Activated gamma-delta T cell treated with Interleukin-2 at 50 U/mL for 16 hours (primary cell): ENCODE measurements around the gene PTCH1.

Experiments used
- DNase-seq: peaks from one replicate; pipeline ENCODE4 v3.0.0-alpha.2; 2020

The PTCH1 gene

GRCh38 chr9:95511952-95512708 lies 4.6 kb downstream of the PTCH1 start:
- DNase-seq, result no peak

GRCh38 chr9:95511616-95511931 lies 5.2 kb downstream of the PTCH1 start:
- DNase-seq, result no peak

- DNase-seq, result peak; percentile 76
These were observed 5.8 kb downstream of the PTCH1 start for GRCh38 chr9:95510709-95511615.

- no peak for DNase-seq
These were observed 6.7 kb downstream of the PTCH1 start for GRCh38 chr9:95509851-95510708.

DNA sequence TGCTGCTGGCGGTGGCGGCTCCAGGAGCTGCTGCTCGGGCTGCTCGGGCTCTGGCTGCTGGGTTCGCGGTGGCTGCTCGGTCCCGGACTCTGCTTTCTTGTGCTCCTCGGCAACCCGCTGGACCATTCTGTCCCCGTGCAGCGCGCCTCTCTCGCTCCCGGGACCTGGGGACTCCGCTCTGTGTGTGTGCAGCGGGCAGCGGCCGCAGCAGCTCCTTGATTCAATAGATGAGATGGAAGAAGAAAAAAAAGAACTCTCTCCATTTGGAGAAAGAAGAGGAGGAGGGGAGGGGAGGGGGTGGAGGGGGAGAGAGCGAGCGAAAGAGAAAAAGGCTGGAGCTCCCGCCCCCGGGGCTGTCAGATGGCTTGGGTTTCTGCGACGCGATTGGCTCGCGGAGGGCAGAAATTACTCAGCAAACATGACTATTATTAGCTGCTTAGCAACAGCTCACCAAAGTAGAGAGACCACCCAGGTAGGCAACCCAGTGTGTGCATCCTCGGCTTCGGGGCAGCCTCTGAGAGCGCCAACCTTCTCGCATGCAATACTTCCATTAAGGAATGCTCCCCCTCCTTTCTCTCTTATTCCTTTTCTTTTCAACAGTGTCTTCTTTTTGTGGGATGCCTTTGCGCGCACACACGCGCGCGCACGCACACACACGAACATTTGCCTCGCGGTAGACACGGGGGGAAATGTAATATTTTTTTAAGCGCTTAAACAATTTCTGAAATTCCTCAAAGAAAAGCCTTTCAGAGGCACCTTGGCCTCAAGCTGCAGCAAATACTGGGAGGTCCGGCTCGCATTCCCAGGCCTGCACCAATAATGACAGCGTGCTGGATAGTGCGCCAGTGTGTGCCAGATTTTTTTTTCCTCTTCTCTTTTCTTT lies 7.6 kb downstream of the PTCH1 start:
- peak; percentile 50 for DNase-seq

- no peak for DNase-seq
These were observed 8.4 kb downstream of the PTCH1 start for GRCh38 chr9:95508242-95508967.

- DNase-seq, result peak; percentile 37
These were observed 9.1 kb downstream of the PTCH1 start for GRCh38 chr9:95507464-95508241.

DNA sequence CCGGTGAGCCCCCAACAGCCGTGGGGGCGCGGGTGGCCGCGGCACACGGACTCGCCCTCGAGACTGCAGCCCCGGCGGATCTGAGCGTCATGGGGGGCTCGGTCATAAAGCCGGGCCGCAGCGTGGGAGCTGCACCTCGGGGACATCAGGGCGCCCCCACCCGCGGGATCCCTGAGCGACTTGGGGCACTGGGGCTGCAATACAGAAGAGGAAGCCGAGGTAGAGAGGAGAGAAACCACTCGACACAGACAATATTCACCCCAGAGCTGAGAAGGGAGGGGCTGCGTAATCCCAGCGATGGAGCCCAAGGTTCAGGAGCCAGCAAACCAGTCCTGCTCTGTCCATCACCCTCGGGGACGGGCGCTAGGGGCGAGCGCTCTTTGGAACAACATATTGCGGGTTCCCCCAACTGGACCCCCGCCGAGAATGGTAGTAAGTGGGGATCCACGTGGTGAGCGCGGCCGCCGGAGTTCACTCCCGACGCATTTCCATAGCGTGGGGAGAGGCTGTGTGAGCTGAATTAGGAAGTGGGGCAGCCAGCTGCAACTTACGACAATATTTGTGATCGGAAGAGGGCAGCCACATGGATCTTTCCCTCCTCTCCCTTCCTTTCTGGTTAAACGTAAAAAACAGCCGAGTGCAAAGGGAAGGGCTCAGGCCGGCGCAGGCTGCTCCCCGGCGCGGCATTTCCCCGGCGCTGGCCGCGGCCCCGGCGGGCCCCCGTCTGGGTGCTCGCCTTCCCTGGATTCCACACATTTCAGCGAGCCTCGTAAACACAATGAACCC lies 9.9 kb downstream of the PTCH1 start:
- peak; percentile 32 for DNase-seq

- DNase-seq, result no peak
These were observed 10.4 kb downstream of the PTCH1 start for GRCh38 chr9:95506428-95506677.

DNA sequence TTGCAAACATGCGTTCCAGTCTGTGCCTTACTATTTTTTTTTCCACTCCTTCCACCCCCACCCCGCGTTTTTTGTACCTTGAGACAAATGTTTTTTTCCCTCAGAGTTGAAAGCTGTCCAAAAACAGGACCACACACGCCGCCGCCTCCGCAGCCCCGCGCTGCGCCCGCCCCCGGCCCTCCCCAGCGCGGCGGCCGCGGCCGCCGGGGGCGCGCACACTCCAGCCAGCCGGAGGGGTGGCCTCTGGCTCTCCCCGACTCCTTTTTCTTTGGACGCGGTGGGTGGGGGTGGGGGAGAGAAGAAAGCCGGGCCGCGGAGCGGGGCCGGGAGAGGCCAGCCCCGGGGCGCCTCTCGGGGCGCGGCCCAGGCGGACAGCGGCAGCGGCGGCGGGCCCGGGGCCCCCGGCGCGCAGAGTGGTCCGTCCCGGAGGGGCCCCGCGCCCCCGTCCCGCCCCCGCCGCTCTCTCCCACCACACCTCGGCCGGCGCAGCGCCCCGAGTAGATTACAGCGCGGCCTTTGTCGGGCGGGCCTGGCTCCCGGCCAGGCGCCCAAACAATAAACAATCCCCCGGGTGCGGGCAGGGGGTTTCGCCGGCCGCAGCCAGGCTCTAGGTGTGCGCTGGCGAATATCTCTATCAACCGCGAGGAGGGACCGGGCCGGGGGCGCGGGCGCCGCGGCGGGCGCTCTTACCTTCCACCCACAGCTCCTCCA lies 10.9 kb downstream of the PTCH1 start:
- DNase-seq, result peak; percentile 22

GRCh38 chr9:95505072-95505716 lies 11.6 kb downstream of the PTCH1 start:
- no peak for DNase-seq

GRCh38 chr9:95504053-95504963 lies 12.5 kb downstream of the PTCH1 start:
- no peak for DNase-seq

DNA sequence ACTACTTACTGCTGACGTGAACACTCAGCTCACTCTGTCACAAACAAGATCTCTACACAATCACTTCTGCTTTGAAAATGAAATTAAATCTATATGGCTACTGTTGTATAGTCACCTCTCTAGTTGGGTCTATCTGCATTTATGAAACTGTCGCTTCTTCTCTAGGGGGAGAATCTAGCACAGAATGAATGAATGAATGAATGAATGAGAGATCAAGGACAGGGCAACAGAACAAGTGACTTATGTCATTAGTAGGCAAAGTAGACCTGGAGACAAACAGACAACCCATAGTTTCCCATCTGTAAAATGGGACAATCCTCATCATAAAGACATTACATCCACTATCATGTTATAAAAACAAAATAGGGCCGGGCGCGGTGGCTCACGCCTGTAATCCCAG lies 13.4 kb downstream of the PTCH1 start:
- DNase-seq, result no peak

GRCh38 chr9:95502248-95502647 lies 14.5 kb downstream of the PTCH1 start:
- DNase-seq, result no peak

GRCh38 chr9:95499847-95500246 lies 16.9 kb downstream of the PTCH1 start:
- no peak for DNase-seq

DNA sequence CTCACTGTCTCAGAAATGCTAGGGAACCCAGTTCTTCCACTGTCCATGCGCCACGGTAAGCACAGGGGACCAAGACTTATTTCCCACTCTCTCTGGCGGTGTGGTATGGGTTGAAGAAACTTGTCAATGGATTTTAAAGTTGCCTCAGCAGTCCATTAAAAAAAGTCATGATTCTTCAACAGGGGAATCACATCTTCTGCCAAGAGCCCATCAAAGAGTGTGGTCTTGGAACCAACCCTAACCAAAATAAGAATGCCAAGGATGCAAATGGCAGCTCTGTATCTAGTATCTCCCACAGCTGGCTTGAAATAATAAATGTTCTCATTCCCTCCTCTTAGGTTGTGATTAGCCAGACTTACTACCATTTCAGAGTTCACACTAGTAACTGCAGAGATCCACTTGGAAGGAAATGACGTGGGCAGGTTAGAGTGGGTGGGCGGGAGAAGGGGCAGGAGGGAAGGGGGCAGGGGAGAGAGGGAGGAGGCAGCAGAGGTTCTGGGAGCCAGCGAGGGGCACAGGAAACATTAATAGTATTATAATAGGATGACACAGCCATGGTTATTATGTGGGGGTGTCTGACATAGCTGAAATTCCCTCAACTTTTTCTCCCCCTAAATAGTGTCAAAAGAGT lies 17.6 kb downstream of the PTCH1 start:
- no peak for DNase-seq

GRCh38 chr9:95498641-95499040 lies 18.1 kb downstream of the PTCH1 start:
- DNase-seq, result no peak
